Heart left ventricle (tissue), 16 donors: ENCODE results near the gene INPP4B. TPM values are rescaled to one million over a fixed set of nuclear protein-coding genes. Genes with fewer than 3 reads are reported as not detected.

ENCODE experiments used
- ATAC-seq, 4 donors: fragments of 200-7000 bp; cut with Tn5 transposase; one replicate each; pipeline ENCODE4 v1.9.1; 2020 to 2022; ENCODE audit warnings: moderate library complexity in 4 of 4, mild to moderate bottlenecking in 3 of 4, moderate number of reproducible peaks in 1 of 4
- DNase-seq, 5 donors: peaks; one replicate each; pipeline ENCODE4 v3.0.0-alpha.2; 2020
- H3K27ac ChIP-seq, 12 donors: fragments of 200-600 bp; sonication (generic) in 4 of 12; one replicate each; pipeline versions ENCODE4 v1.5.0 to v1.8.0; 2016 to 2022; ENCODE audit warnings: mild to moderate bottlenecking in 2 of 12
- H3K27me3 ChIP-seq, 9 donors: fragments of 200-600 bp; sonication (generic) in 2 of 9; one replicate each; pipeline versions ENCODE4 v1.5.1 to v1.8.0; 2016 to 2022; ENCODE audit warnings: mild to moderate bottlenecking in 3 of 9
- H3K36me3 ChIP-seq, 9 donors: fragments of 200-600 bp; sonication (generic) in 2 of 9; one replicate each; pipeline versions ENCODE4 v1.5.0 to v1.8.0; 2018 to 2022; ENCODE audit warnings: mild to moderate bottlenecking in 2 of 9
- H3K4me1 ChIP-seq, 12 donors: fragments of 200-600 bp; sonication (generic) in 4 of 12; one replicate each; pipeline versions ENCODE4 v1.5.0 to v1.8.0; 2016 to 2022; ENCODE audit warnings: mild to moderate bottlenecking in 3 of 12
- H3K4me3 ChIP-seq, 12 donors: fragments of 200-600 bp; sonication (generic) in 4 of 12; one replicate each; pipeline versions ENCODE4 v1.5.0 to v1.8.0; 2017 to 2022; ENCODE audit warnings: mild to moderate bottlenecking in 9 of 12, moderate library complexity in 4 of 12
- H3K9me3 ChIP-seq, 12 donors: fragments of 200-600 bp; sonication (generic) in 4 of 12; one replicate each; pipeline versions ENCODE4 v1.5.0 to v1.8.0; 2016 to 2022; ENCODE audit warnings: mild to moderate bottlenecking in 1 of 12
- POLR2A ChIP-seq, 2 donors: fragments of 450-650 bp; IDR thresholded peaks; one replicate each; pipeline ENCODE4 v1.6.1; 2017; ENCODE audit warnings: antibody characterized with exemption in 2 of 2, mild to moderate bottlenecking in 2 of 2, moderate library complexity in 2 of 2
- WGBS, 4 donors: extraction: QIAGEN DNeasy Blood & Tissue Kit in 2 of 4; methylation state at CpG; one replicate each; pipeline versions ENCODE4 v1.1.5 to v1.1.7; 2013 to 2018; 5-methylcytosine and 5-hydroxymethylcytosine counted together
- intact Hi-C, 10 donors: fragments of 100-400 bp; cut with DNase I; formaldehyde crosslinking; loops; one replicate each; pipeline versions ENCODE4 v1.11.1 to v1.14.2; 2022
- polyA plus RNA-seq, 2 donors: library from polyadenylated mRNA; stranded (reverse); fragments of 200-250 nt; gene quantifications; one replicate each; pipeline ENCODE4 v1.2.3, GENCODE V29; 2013
- total RNA-seq, 9 donors: library from RNA; depleted of rRNA in 2 of 9; stranded (reverse); fragments of >200 nt in 2 of 9; fragmentation: NEBNext Ultra II Directional in 3 of 9; extraction: Animal tissue kit (Norgen Biotek cat#: 25700) in 3 of 9; gene quantifications; one replicate each; pipeline versions ENCODE4 v1.1.0 to v1.2.4, GENCODE V29; 2016 to 2023
- TF ChIP-seq, protein P1 (sequence below), 12 donors: fragments of 200-600 bp; sonication (generic) in 4 of 12; IDR thresholded peaks; one replicate each; pipeline versions ENCODE4 v1.5.0 to v1.8.0; 2018 to 2022; ENCODE audit warnings: antibody characterized with exemption in 12 of 12, mild to moderate bottlenecking in 5 of 12
- donor health status: ischemic (EF 13 %, LVEDD 7.1; RV severe dilation, severe dysfunction).
- donor health status: healthy with polysubstance abuse.
- donor health status: DM: no; HTN: yes; CAD: no.
- donor health status: DM: no; HTN: no; CAD: no.
- donor health status: ischemic (EF 25% LVEDD 6.9; RV normal size, moderate dysfunction).
- donor health status: ischemic (EF 25% LVEDD 5.7; RV mildly dilated, moderate dysfunction).
- donor health status: healthy.
- donor health status: DM: yes; HTN: yes; CAD: no.
- donor health status: ischemic (EF 35%, LVEDD 5.7; RV mildly dilated, moderate dysfunction).
- donor health status: nonischemic (EF 11% LVEDD 7.7; RV severe dilation, severe dysfunction).
- donor health status: DM: yes; HTN: yes; CAD: no.
- donor health status: PGD.
- donor health status: ischemic (EF 29% LVEDD 5.4; RV normal size, mild dysfunction).
- donor health status: nonischemic (EF 23%, LVEDD 6.1; RV moderate dilation, normal function).

INPP4B gene
- total and polyA plus RNA-seq, 11 donors = 5.5 to 128 (median 39.1) TPM

DNA sequence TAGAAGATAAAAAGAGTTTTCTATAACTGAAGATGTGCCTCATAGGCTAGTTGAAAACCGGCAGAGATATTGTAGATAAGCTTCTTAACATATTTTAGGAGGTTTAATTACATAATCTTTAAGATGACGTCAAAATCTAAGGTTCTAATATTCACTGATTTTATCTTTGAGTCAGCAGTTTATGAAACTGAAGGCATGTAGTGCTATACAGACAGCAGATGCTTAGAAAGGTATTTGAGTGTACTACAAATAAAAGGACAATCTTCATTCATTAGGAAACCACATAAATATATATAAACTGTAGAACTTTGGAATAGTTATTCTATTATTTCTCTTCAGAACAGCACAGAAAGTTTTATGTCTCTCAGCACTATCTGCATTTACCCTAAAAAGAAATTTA, 704.9 kb downstream of the INPP4B start:
- intact Hi-C loops = no loop called here
- Histone ChIP-seq H3K36me3 (peaks cover 0 to 13% (median 0%) of the 10 kb centered on the region in 9 donors), H3K9me3 (no peaks in the 10 kb centered on the region), H3K27ac (no peak overlapping the region), H3K27me3 (no peaks in the 10 kb centered on the region), H3K4me1 (no peaks in the 10 kb centered on the region), H3K4me3 (no peak overlapping the region)
- DNase-seq (no peak), ATAC-seq (no peak)
- TF ChIP-seq, protein P1, sequence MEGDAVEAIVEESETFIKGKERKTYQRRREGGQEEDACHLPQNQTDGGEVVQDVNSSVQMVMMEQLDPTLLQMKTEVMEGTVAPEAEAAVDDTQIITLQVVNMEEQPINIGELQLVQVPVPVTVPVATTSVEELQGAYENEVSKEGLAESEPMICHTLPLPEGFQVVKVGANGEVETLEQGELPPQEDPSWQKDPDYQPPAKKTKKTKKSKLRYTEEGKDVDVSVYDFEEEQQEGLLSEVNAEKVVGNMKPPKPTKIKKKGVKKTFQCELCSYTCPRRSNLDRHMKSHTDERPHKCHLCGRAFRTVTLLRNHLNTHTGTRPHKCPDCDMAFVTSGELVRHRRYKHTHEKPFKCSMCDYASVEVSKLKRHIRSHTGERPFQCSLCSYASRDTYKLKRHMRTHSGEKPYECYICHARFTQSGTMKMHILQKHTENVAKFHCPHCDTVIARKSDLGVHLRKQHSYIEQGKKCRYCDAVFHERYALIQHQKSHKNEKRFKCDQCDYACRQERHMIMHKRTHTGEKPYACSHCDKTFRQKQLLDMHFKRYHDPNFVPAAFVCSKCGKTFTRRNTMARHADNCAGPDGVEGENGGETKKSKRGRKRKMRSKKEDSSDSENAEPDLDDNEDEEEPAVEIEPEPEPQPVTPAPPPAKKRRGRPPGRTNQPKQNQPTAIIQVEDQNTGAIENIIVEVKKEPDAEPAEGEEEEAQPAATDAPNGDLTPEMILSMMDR (IDR thresholded peaks at IDR 0.05) = no peak
- no peak for TF ChIP-seq POLR2A (IDR thresholded peaks at IDR 0.05)
- WGBS, 4 donors = 53 to 78% (median 68%) methylated on average over 2 of the region's 2 CpGs

DNA sequence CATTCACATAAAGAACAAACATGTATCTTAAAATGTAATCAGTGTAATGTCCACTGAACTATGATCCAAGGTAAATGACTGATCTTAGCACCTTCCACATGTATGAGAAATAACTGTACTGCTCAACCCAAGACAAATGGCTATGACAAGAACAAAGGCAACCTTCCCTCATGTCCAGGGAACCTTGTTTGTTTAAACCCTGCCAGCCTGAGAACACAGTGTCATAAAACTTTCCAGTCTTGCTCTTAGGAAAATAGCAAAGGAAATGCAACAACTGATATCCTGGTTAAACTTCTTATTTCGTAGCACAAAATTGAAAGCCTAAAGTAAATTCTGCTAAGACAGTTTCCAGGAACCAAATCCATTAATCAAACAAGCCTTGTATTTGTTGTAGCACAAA, 715.4 kb downstream of the INPP4B start:
- Histone ChIP-seq H3K27ac (peak overlapping the region in 1 of 12 donors; percentile 49), H3K9me3 (no peaks in the 10 kb centered on the region), H3K4me1 (peaks cover 0 to 42% (median 14%) of the 10 kb centered on the region in 12 donors), H3K27me3 (no peaks in the 10 kb centered on the region), H3K4me3 (no peak overlapping the region), H3K36me3 (peaks cover 0 to 8% (median 0%) of the 10 kb centered on the region in 9 donors)
- intact Hi-C loops = no loop called here
- TF ChIP-seq, protein P1 (IDR thresholded peaks at IDR 0.05) = no peak
- TF ChIP-seq POLR2A (IDR thresholded peaks at IDR 0.05) = no peak
- ATAC-seq = no peak
- WGBS, 4 donors = 56 to 79% (median 69%) methylated on average over 1 of the region's 1 CpG
- no peak for DNase-seq

DNA sequence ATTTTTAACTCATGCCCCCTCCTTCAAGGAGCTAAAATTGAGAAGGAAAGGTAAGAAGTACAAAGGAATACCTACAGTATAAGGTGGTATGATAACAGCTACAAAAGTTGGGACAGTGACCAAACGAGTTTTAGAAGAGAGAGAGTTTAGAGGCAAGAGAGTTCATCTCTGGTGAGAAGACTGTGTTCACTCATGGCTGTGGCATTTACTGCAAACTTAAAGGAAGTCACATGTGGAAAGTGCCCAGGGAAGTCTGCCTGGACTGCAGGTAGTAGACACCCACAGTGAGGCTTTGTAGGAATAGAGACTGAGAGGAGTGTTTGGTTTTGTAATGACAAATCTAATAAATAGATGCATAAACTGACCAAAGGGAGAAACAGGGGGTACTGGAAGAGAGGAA, 716.2 kb downstream of the INPP4B start:
- no peak for TF ChIP-seq POLR2A (IDR thresholded peaks at IDR 0.05)
- TF ChIP-seq, protein P1 (IDR thresholded peaks at IDR 0.05) = no peak

DNA sequence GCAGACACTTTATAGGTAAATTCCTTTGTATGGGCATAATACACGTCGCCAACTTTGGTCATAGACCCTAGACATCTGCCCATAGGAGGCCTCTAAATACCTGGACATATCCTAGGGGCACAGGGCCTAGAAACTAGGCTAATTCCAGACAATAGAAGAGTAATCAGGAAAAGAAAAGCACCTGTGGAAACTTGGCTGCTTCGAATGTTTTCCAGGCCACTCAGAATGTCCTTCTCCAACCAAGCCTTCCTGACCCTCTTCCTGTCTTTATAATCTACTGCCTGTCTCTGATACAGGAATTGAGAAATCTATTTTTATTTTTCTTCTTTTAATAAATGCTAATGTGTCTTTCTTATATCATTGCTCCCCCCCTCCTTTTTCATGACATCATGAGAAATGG, 716.6 kb downstream of the INPP4B start:
- no peaks in the 10 kb centered on the region for H3K27me3 ChIP-seq
- H3K27ac ChIP-seq = peak overlapping the region in 5 of 12 donors; percentile 6 to 49 (median 14)
- TF ChIP-seq POLR2A (IDR thresholded peaks at IDR 0.05) = no peak
- TF ChIP-seq, protein P1 (IDR thresholded peaks at IDR 0.05) = no peak
- peaks cover 0 to 42% (median 14%) of the 10 kb centered on the region in 12 donors for H3K4me1 ChIP-seq
- no peak overlapping the region for H3K4me3 ChIP-seq
- peak in 2 of 4 donors; percentile 21 to 28 for ATAC-seq
- H3K9me3 ChIP-seq = no peaks in the 10 kb centered on the region
- intact Hi-C loops = loop anchor here (2.0 to 10.0 kb wide), 11 partner anchors 223 to 1355 kb away; partner anchors contain the start of gene INPP4B (in 5 of the 10)
- WGBS, 4 donors = 62 to 87% (median 73%) methylated on average over 3 of the region's 3 CpGs
- no peak for DNase-seq
- no peaks in the 10 kb centered on the region for H3K36me3 ChIP-seq

More for the DNA sequence above, 716.2 kb downstream of the INPP4B start:
- Histone ChIP-seq H3K4me3 (no peak overlapping the region), H3K4me1 (peaks cover 0 to 42% (median 14%) of the 10 kb centered on the region in 12 donors), H3K9me3 (no peaks in the 10 kb centered on the region), H3K27me3 (no peaks in the 10 kb centered on the region), H3K36me3 (peaks cover 0 to under 1% (median 0%) of the 10 kb centered on the region in 9 donors), H3K27ac (peak overlapping the region in 3 of 12 donors; percentile 14 to 49 (median 21))
- ATAC-seq (no peak), DNase-seq (no peak)
- intact Hi-C loops = loop anchor here (2.0 to 10.0 kb wide), 11 partner anchors 222 to 1355 kb away; partner anchors contain the start of gene INPP4B (in 5 of the 10)
- 58 to 81% (median 71%) methylated on average over 1 of the region's 1 CpG for WGBS, 4 donors
